Mesodermal cell (in vitro differentiated cells): Measurements from ENCODE around the gene DAW1. TPM values are rescaled to one million over a fixed set of nuclear protein-coding genes. Genes with fewer than 3 reads are reported as not detected.

Experiments used
- H3K27ac ChIP-seq: 2 replicates; pipeline ENCODE4 v1.7.0; 2013; ENCODE audit warnings: mild to moderate bottlenecking, low read depth, low read length, moderate library complexity; ENCODE audit not compliant: severe bottlenecking
- H3K36me3 ChIP-seq: 2 replicates; pipeline ENCODE4 v1.7.1; 2013; ENCODE audit warnings: mild to moderate bottlenecking, low read length, moderate library complexity; ENCODE audit not compliant: control insufficient read depth, insufficient read depth
- H3K4me1 ChIP-seq: one replicate; pipeline ENCODE4 v1.7.1; 2013; ENCODE audit warnings: mild to moderate bottlenecking, low read length; ENCODE audit not compliant: insufficient read depth, control insufficient read depth, poor library complexity, severe bottlenecking
- H3K4me3 ChIP-seq: 2 replicates; pipeline ENCODE4 v1.7.0; 2013; ENCODE audit warnings: low read length, control low read depth, mild to moderate bottlenecking; ENCODE audit not compliant: insufficient read depth, poor library complexity, severe bottlenecking; ENCODE audit errors: extremely low read depth
- H3K9me3 ChIP-seq: 2 replicates; pipeline ENCODE4 v1.7.1; 2013; ENCODE audit warnings: mild to moderate bottlenecking, low read length, moderate library complexity; ENCODE audit not compliant: control insufficient read depth
- WGBS, 2 experiments: methylation state at CpG; one replicate each; pipeline ENCODE4 v1.1.5; 2013; ENCODE audit warnings: missing lambda C conversion rate in 2 of 2; ENCODE audit not compliant: insufficient coverage in 2 of 2; 5-methylcytosine and 5-hydroxymethylcytosine counted together
- polyA plus RNA-seq, 2 experiments: library from polyadenylated mRNA; stranded (reverse); fragments of 50-300 nt; gene quantifications; one replicate each; pipeline ENCODE4 v1.2.3, GENCODE V29; 2013

DAW1 gene
- 0.37 TPM for polyA plus RNA-seq (2013, experiment 1 of 2)
- polyA plus RNA-seq (2013, experiment 2 of 2) = 0.66 TPM

GRCh38 chr2:227871375-227871791, at the start of gene DAW1:
Gene DAW1 (plus strand): TSS chr2:227871631. CDS start chr2:227871690, 59 bp downstream.
- Histone ChIP-seq H3K27ac (peak within 1 kb of the TSS; percentile 98), H3K4me1 (peaks cover 42% of the 10 kb centered on the region), H3K9me3 (no peaks in the 10 kb centered on the region), H3K36me3 (no peaks in the 10 kb centered on the region), H3K4me3 (peak within 1 kb of the TSS; percentile 18)
- 19 to 33% methylated on average over 30 to 31 of the region's 34 CpGs for WGBS, 2 experiments

- no peaks in the 10 kb centered on the region for H3K36me3 ChIP-seq
- WGBS, 2 experiments = 89 to 93% methylated on average over 1 of the region's 2 CpGs
- H3K9me3 ChIP-seq = no peaks in the 10 kb centered on the region
- no peak overlapping the region for H3K4me3 ChIP-seq
- no peak overlapping the region for H3K27ac ChIP-seq
- peaks cover 6% of the 10 kb centered on the region for H3K4me1 ChIP-seq
These were observed 48.9 kb upstream of the DAW1 start for GRCh38 chr2:227822416-227823003.

- H3K4me3 ChIP-seq = no peak overlapping the region
- no peaks in the 10 kb centered on the region for H3K9me3 ChIP-seq
- WGBS, 2 experiments = 100% methylated on average over 1 of the region's 2 CpGs; no CpG with 5 or more reads in 1 of the 2 experiments
- H3K27ac ChIP-seq = no peak overlapping the region
- no peaks in the 10 kb centered on the region for H3K36me3 ChIP-seq
- H3K4me1 ChIP-seq = no peaks in the 10 kb centered on the region
These were observed 47.5 kb upstream of the DAW1 start for GRCh38 chr2:227823922-227824321.

- no peaks in the 10 kb centered on the region for H3K4me1 ChIP-seq
- H3K27ac ChIP-seq = no peak overlapping the region
- H3K36me3 ChIP-seq = no peaks in the 10 kb centered on the region
- H3K9me3 ChIP-seq = no peaks in the 10 kb centered on the region
- no peak overlapping the region for H3K4me3 ChIP-seq
- 86 to 100% methylated on average over 4 of the region's 7 CpGs for WGBS, 2 experiments
These were observed 46.7 kb upstream of the DAW1 start for GRCh38 chr2:227824711-227825110.

- WGBS, 2 experiments = 90 to 91% methylated on average over 8 to 9 of the region's 10 CpGs
- no peak overlapping the region for H3K27ac ChIP-seq
These were observed 45.4 kb upstream of the DAW1 start for GRCh38 chr2:227826019-227826521.

GRCh38 chr2:227826563-227826962, 44.9 kb upstream of the DAW1 start:
- WGBS, 2 experiments = 36 to 37% methylated on average over 2 of the region's 2 CpGs
- no peak overlapping the region for H3K27ac ChIP-seq
- no peaks in the 10 kb centered on the region for H3K36me3 ChIP-seq
- H3K4me1 ChIP-seq = no peaks in the 10 kb centered on the region
- H3K9me3 ChIP-seq = no peaks in the 10 kb centered on the region
- H3K4me3 ChIP-seq = no peak overlapping the region

More at GRCh38 chr2:227826019-227826521, 45.4 kb upstream of the DAW1 start:
- Histone ChIP-seq H3K4me1 (no peaks in the 10 kb centered on the region), H3K36me3 (no peaks in the 10 kb centered on the region), H3K9me3 (no peaks in the 10 kb centered on the region), H3K4me3 (no peak overlapping the region)

GRCh38 chr2:227827143-227827542, 44.3 kb upstream of the DAW1 start:
- H3K27ac ChIP-seq = no peak overlapping the region
- H3K4me1 ChIP-seq = no peaks in the 10 kb centered on the region
- no peak overlapping the region for H3K4me3 ChIP-seq
- no peaks in the 10 kb centered on the region for H3K9me3 ChIP-seq
- 94 to 98% methylated on average over 5 to 6 of the region's 7 CpGs for WGBS, 2 experiments
- H3K36me3 ChIP-seq = no peaks in the 10 kb centered on the region

- H3K36me3 ChIP-seq = no peaks in the 10 kb centered on the region
- H3K4me1 ChIP-seq = no peaks in the 10 kb centered on the region
- H3K9me3 ChIP-seq = no peaks in the 10 kb centered on the region
- no peak overlapping the region for H3K27ac ChIP-seq
- no peak overlapping the region for H3K4me3 ChIP-seq
These were observed 42.9 kb upstream of the DAW1 start for GRCh38 chr2:227828477-227828912.

GRCh38 chr2:227829337-227829736, 42.1 kb upstream of the DAW1 start:
- H3K9me3 ChIP-seq = no peaks in the 10 kb centered on the region
- H3K36me3 ChIP-seq = no peaks in the 10 kb centered on the region
- WGBS, 2 experiments = 86 to 100% methylated on average over 1 to 2 of the region's 2 CpGs
- no peak overlapping the region for H3K4me3 ChIP-seq
- H3K4me1 ChIP-seq = no peaks in the 10 kb centered on the region
- no peak overlapping the region for H3K27ac ChIP-seq

GRCh38 chr2:227834423-227834822, 37.0 kb upstream of the DAW1 start:
- Histone ChIP-seq H3K4me1 (no peaks in the 10 kb centered on the region), H3K9me3 (no peaks in the 10 kb centered on the region), H3K4me3 (no peak overlapping the region), H3K27ac (no peak overlapping the region), H3K36me3 (no peaks in the 10 kb centered on the region)
- 97 to 98% methylated on average over 5 to 10 of the region's 10 CpGs for WGBS, 2 experiments

- H3K27ac ChIP-seq = no peak overlapping the region
- H3K4me1 ChIP-seq = no peaks in the 10 kb centered on the region
- no peaks in the 10 kb centered on the region for H3K36me3 ChIP-seq
- 83 to 88% methylated on average over 1 to 2 of the region's 5 CpGs for WGBS, 2 experiments
- H3K9me3 ChIP-seq = no peaks in the 10 kb centered on the region
- no peak overlapping the region for H3K4me3 ChIP-seq
These were observed 36.3 kb upstream of the DAW1 start for GRCh38 chr2:227834916-227835650.
